C1 segment of cervical spinal cord (tissue), 14 donors: ENCODE data around the gene ANKIB1.
"Not testable (repeated sequence)": the region's sequence is repeated elsewhere in the genome, so short reads cannot be mapped to it uniquely, and the experiment has no call there.

Experiments
- DNase-seq, 14 donors: peaks; one replicate each; lab custom pipeline; 2025; lab: John Stamatoyannopoulos, UW

Gene ANKIB1

GRCh38 chr7:92325858-92326257 is 80.1 kb downstream of the ANKIB1 start:
- DNase-seq, result no peak

- no peak for DNase-seq
Measured at GRCh38 chr7:92330835-92331438, 85.2 kb downstream of the ANKIB1 start.

GRCh38 chr7:92331508-92331907 is 85.7 kb downstream of the ANKIB1 start:
- no peak for DNase-seq

DNA sequence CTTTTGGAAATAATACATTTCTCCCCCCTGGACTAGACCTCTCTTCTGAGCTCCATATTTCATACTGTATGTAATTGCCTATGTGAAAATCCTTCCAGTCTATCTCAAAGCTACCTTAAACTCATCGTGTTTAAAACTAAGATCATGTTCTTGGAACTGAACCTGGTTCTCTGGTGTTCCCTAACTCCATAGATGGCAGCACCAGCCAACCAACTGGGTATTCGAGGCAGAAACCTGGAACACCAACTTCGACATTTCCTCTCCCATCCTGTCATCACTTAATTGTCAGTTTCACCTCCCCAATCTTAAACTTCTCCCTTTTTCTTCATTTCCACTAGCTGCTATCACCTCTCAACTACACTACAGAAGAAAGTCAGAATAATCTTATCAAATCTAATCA is 87.0 kb downstream of the ANKIB1 start:
- no peak for DNase-seq

DNA sequence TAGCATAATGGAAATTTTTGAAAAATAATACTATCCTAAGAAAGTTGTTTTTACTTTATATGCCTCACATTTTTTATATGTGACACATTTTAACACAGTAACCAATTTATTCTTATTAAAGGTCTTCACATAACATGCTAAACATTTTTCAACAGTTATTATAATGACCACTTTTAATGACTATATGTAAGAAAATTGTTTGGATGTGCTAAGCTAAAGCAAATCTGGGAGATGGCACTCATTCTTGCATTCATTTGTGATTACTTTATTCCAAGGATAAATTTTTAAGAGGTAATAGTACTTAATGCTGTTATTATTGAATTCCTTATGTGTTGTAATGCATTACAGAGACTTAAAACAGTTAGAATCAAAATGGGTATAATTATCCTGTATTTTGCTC is 88.1 kb downstream of the ANKIB1 start:
- no peak for DNase-seq

GRCh38 chr7:92335574-92335973 is 89.8 kb downstream of the ANKIB1 start:
- no peak for DNase-seq

GRCh38 chr7:92336662-92337340 is 91.0 kb downstream of the ANKIB1 start:
- DNase-seq, result no peak

- DNase-seq, result no peak
Measured at GRCh38 chr7:92340016-92340415, 94.2 kb downstream of the ANKIB1 start.

GRCh38 chr7:92343714-92344113 is 97.9 kb downstream of the ANKIB1 start:
- no peak for DNase-seq

GRCh38 chr7:92352009-92352408 is 106.2 kb downstream of the ANKIB1 start:
- no peak for DNase-seq

- no peak for DNase-seq
Measured at GRCh38 chr7:92354214-92354613, 108.4 kb downstream of the ANKIB1 start.

- DNase-seq, result no peak
Measured at GRCh38 chr7:92356406-92356805, 110.6 kb downstream of the ANKIB1 start.

- no peak for DNase-seq
Measured at GRCh38 chr7:92357260-92357659, 111.5 kb downstream of the ANKIB1 start.

GRCh38 chr7:92359179-92359578 is 113.4 kb downstream of the ANKIB1 start:
- not testable (repeated sequence) for DNase-seq

DNA sequence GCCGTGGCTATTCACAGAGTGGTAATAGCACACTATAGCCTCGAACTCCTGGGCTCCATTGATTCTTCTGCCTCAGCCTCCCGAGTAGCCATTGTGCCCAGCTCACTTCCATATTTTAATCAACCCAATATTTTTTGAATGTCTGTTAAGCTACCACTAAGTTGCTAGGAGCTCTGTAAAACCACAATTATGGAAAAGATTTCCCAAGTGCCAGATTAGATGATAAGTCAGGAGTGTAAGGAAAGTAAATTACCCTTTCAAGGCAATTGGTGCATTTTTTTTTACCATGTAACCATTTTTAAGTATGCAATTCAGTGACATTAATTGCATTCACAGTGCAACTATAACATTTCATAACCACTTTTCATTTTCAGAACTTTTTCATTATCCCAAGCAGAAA is 114.0 kb downstream of the ANKIB1 start:
- DNase-seq, result no peak

GRCh38 chr7:92360387-92360786 is 114.6 kb downstream of the ANKIB1 start:
- no peak for DNase-seq

GRCh38 chr7:92362131-92362530 is 116.4 kb downstream of the ANKIB1 start:
- no peak for DNase-seq

- no peak for DNase-seq
Measured at GRCh38 chr7:92366730-92367129, 121.0 kb downstream of the ANKIB1 start.

DNA sequence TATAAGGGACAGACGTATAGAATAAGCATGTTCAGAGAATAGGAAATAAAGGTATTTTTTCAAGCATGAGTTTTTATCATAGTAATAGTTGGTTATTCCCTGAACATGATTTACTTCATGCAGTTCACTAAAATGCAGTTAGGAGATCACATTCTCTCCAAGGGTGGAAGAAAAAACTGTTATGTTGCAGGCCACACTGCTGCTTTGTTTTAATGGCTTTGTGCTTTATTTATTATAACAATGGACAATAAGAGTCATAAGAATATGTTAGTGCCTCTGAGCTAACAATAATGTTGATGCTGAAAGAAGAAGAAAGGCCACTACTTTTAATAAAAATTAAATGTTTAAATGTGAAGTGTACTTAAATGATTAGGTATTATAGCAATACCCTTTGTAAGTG is 123.0 kb downstream of the ANKIB1 start:
- DNase-seq, result no peak

- no peak for DNase-seq
Measured at GRCh38 chr7:92375013-92375412, 129.2 kb downstream of the ANKIB1 start.

DNA sequence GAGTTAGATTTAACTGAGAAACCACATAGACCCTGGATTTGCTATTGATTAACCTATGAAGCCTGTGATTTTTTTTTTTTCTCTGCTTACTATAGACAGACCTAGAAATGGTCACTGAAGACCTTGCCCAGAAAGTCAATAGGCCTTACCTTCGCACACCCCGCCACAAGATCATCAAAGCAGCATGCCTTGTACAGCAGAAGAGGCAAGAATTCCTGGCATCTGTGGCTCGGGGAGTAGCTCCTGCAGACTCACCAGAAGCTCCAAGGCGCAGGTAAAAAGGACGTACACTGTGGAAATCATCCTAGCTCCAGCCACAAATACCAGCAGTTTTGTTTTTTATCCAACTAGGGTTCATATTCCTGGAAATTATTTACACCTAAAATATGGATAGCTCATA is 145.3 kb downstream of the ANKIB1 start:
- no peak for DNase-seq

DNA sequence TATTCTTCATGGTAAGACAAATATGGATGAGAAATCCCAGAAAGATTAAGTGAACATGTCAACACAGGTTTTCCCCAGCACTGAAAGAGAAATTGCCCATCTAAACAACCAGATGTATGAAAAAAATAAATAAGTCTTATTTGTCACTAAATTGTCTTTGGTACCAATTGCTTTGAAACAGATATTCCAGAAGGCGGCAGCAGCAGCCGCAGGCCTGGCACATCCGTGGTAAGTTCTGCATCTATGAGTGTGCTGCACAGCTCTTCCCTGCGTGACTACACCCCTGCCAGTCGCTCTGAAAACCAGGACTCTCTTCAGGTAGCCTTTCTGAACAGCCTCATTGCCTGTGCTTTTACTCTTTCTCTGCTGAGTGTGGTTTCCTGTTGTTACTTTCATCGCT is 151.8 kb downstream of the ANKIB1 start:
- no peak for DNase-seq

- no peak for DNase-seq
Measured at GRCh38 chr7:92400013-92400412, 154.2 kb downstream of the ANKIB1 start.
